H54 (cell line): ENCODE data around the gene RHBDL3.
A peak's percentile ranks its signal among the peaks of the same experiment; 100 is the strongest.
"Not testable (repeated sequence)": the region's sequence is repeated elsewhere in the genome, so short reads cannot be mapped to it uniquely, and the experiment has no call there.

ENCODE experiments used
- DNase-seq: peaks from one replicate; pipeline ENCODE4 v3.0.0; 2011; ENCODE audit warnings: low spot score, mixed read lengths; ENCODE audit not compliant: insufficient read length
- FAIRE-seq: peaks from 3 replicates; lab custom pipeline; 2011; peaks lifted over from hg19 to GRCh38; lab: Jason Lieb, UNC
- POLR2A ChIP-seq: IDR thresholded peaks from 2 replicates; pipeline ENCODE4 v1.6.1; 2011; ENCODE audit warnings: low read depth, mild to moderate bottlenecking, low read length

The RHBDL3 gene

DNA sequence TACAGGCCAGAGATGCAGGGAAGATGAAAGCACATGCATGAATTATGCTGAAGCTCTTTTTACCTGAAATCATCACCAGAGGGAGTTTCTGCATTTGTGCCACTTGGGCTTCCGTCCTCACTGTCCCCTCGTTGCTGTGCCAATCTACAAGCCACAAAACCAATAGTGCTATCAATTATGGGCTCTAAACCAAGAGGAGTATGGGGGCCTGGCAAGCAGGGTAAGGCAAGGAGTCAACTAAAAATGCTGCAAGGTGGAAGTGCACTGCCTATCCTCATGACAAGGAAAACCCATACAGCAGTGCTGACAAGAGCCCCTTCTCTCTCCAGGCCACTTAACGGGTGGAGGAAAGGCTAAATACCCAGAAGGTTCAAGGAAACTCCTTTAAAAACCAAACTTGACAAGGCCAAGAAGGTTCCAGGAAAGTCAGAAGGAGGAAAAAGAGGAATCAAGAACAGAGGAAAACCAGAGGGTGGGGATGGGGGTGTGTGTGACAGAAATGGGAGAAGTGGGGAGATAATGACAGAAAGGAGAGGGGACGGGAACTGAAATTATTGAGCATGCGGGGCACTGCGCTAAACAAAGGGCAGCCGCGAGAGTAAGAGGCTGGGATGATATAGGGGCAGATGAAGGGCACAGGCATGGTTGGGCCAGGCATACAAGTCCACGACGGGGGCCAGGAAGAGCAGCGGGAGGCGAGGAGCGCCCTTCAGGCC is 75.7 kb downstream of the RHBDL3 start:
- DNase-seq (no peak), FAIRE-seq (no peak)
- TF ChIP-seq POLR2A: no peak

DNA sequence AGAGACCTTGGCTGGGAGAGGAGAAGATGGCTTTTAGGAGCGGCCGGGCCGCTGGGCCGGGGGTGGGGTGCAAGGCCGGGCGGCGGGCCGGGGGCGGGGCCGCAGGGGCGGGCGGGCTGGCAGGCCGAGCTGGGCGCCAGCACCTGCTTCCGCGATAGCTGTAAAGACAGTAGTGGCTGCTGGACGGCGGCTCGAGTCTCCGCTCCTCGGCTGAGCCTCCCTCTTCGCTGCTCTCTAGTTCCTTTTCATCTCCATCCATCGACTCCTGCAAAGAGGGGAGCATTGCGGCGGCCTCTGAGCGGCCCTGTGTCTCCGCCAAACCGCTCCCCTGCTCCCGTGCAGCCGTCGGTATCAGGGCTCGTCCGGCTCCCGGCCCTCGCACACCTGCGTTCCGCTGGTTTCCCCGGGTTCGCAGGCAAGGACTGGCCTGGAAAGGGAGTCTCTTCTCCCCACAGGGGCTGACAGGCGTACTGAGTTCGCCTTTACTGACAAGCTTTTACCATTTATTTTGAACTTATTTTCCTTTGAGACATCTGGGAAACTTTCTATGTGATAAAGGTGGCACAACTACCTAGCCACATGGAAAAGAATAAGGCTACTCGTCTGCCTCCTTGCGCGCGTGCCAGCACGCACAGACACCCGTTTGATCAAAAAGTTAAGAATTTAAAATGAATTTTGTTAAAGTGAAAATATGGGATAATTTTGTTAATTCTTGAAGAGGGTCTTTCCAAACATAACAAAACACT is 76.4 kb downstream of the RHBDL3 start, which contains the start of gene C17orf75:
TSS of gene C17orf75 (minus strand) at position 317 of the 746 bp plus-strand sequence. CDS start at position 283, 34 bp downstream.
- peak; percentile 60 for TF ChIP-seq POLR2A
- FAIRE-seq (no peak), DNase-seq (peak; percentile 76)

DNA sequence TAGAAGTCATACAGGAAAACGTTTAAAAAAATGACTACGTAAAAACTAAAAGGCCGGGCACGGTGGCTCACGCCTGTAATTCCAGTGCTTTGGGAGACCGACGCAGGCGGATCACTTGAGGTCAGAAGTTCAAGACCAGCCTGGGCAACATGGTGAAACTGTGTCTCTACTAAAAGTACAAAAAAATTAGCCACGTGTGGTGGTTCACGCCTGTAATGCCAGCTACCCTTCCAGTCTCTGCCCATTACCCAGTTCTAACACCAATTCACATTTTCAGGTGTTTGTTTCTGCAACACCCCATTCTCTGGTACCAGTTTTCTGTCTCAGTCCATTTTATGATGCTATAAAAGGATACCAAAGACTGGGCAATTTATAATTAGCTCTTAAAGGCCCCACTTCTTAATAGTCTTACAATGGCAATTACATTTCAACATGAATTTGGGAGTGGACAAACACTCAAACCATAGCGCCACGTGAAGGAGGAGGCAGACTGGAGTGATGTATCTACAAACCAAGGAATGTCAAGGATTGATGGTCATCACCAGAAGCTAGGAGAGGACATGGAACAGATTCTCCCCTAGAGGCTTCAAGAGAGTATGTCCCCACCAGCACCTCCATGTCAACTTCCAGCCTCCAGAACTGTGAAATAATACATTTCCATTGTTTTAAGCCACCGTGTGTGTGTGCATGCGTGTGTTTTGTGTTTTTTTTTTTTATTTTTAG is 77.1 kb downstream of the RHBDL3 start:
- no peak for FAIRE-seq
- no peak for DNase-seq
- TF ChIP-seq POLR2A: no peak

DNA sequence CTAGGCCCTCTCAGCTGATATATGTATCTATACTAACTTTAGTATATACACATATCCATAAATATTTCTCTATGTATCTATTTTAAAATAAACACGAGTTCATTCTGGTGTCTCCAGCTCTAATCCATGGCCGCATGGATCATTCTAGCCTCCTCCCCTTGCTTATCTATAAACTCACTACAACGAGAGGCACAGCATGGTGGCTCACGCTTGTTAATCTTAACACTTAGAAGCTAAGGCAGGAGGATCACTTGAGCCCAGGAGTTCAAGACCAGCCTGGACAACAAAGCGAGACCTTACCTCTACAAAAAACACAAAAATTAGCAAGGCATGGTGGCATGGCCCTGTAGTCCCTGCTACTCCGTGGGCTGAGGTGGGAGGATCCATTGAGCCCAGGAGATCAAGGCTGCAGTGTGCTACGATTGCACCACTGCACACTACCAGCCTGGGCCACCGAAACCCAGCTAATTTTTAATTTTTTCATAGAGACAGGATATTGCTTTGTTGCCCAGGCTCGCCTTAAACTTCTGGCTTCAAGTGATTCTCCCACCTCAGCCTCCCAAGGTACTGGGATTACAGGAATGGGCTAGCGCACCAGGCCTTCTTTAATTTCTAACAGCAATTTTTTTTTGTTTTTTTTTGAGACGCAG is 80.4 kb downstream of the RHBDL3 start:
- DNase-seq (no peak), FAIRE-seq (no peak)
- TF ChIP-seq POLR2A: no peak

DNA sequence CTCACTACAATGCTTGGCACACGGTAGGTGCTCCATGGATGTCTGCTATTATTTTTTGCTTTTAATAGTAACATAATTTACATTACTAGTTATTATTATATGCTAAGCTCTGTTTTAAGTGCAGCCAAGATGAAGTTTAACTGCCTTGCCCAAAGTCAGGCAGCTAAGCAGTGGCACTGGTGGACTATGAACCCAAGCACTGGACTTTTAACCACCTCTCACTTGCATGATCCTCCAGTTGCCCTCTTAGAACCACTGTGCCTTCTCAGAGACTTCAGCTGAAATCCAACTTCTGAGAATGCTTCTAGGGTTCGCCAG is 82.8 kb downstream of the RHBDL3 start:
- TF ChIP-seq POLR2A: no peak
- DNase-seq (no peak), FAIRE-seq (no peak)

DNA sequence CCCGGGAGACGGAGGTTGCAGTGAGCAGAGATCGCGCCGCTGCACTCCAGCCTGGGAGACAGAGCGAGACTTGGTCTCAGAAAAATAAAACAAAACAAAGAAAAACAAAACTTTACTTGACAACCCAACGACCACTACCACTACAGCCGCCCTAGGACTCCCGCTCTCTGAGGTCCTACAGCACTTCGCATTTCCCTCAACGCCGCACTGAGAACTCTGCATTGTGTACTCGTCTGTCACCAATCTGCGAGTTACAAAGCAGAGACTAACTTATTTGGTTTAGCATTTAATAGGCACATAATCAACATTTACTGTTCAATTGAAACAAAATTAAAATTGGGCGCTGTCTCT is 83.8 kb downstream of the RHBDL3 start:
- DNase-seq (no peak), FAIRE-seq (no peak)
- no peak for TF ChIP-seq POLR2A

DNA sequence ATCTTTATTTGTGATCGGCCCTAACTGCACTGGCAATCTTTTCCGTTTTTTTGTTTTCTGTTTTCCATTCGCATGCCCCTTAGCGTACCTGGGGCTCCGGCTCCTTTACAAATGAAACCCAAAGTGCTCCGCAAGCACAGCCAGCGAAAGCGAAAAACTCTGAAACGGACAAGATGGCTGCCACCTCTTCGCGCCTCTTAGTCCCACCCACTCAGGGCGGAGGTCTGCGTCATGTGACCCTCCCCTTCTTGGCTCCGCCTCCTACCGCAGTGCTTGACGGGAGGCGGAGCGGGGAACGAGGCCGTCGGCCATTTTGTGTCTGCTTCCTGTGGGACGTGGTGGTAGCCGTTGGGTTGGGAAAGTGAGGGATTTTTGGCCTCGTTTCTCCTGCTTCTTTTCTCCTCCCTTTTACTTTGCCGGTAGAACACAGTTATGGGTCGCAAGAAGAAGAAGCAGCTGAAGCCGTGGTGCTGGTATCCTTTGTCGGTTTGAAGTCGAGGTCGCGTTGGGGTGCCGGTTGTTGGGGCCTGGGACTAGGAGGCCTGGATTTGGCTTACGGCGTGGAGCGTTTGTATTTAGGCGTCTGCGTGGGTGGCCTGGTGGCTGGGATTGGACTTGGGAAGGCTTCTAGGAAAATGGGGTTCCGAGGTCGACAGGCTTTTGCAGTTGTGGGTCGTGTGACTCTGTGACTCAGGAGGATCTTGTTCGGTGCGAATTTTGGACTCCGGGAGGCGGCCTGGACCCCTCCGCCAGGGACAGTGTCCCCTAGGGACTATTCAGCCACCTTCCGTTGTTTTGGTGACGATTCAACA is 84.4 kb downstream of the RHBDL3 start, which contains the start of gene ZNF207:
TSS of gene ZNF207 (plus strand) at position 304 of the 812 bp plus-strand sequence. CDS start at position 433, 129 bp downstream.
- DNase-seq (peak; percentile 79), FAIRE-seq (peak; percentile 70)
- peak; percentile 97 for TF ChIP-seq POLR2A

DNA sequence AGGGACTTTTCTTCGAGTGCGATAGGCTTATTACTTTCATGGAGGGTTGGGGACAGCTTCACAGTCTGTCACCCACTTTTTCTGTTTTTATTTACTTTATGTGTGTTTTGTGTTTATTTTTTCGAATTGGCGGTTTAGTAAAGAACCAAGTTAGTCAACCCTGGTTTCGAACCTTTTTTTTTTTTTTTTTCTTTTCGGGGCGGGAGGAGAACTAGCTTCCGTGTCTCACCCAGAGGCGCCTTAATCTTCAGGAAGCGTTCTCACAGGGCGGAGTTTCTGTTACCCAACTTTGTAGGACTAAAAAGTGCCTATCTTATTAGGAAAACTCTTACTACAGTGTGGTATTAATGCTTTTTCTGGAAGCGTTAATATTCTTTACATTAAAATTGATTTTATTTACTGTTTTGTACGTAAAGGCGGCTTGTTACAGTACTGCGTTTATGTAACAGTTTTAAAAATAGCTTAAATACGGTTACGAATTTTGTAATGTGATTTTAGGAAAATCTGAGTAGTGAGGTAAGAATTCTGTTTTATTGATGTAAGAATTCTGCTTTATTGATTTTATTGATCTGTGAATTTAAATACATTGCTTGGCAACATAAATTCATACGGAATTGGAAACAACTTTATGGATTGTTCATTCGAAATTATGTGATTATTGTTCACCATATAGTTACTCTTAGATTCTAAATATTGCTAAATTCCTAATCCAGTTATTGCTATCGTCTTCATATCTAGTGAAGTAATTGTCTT is 85.2 kb downstream of the RHBDL3 start:
- FAIRE-seq: no peak
- DNase-seq: no peak
- no peak for TF ChIP-seq POLR2A

DNA sequence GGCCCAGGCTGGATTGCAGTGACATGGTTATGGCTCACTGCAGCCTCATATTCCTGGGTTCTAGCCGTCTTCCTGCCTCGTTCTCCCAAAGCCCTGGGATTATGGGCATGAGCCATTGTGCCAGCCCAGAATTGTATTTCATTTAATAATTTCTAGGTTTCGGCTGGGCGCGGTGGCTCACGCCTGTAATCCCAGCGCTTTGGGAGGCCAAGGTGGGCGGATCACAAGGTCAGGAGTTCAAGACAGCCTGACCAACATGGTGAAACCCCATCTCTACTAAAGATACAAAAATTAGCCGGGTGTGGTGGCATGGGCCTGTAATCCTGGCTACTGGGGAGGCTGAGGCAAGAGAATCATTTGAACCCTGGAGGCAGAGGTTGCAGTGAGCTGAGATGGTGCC is 87.1 kb downstream of the RHBDL3 start:
- not testable (repeated sequence) for DNase-seq, FAIRE-seq

DNA sequence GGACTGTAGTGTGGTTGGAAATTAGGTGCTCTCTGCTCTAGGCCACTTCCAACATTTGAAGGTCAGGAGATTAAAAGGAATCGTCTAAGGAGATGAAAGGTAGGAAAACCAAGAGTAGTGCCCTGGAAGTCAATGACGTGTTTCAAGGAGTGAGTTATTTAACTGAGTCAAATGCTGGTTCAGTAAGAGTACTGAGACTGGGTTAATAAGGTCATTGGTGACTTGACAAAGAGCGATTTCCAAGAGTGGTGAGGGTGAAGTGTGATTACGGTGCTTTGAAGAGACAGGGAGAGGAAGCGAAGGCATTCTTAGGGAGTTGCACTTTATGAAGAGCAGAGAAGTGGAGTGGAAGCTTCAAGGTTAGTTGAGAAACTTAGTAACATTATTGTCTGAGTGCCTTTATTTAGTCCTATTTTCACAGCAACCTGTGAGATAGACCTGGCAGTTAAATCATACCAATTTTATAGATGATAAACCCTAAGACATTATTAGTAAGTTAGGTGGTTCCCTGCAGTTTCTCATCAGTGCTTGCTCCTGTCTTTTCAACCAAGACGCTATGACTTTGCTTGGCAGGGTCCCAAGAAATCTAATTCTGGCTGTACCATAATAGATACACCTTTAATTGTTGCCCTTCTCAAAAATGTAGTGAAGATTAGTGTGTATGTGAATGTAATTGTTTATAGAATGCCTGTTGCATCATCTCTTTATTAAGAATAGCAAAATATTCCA is 90.2 kb downstream of the RHBDL3 start:
- no peak for FAIRE-seq
- no peak for DNase-seq
- TF ChIP-seq POLR2A: no peak

DNA sequence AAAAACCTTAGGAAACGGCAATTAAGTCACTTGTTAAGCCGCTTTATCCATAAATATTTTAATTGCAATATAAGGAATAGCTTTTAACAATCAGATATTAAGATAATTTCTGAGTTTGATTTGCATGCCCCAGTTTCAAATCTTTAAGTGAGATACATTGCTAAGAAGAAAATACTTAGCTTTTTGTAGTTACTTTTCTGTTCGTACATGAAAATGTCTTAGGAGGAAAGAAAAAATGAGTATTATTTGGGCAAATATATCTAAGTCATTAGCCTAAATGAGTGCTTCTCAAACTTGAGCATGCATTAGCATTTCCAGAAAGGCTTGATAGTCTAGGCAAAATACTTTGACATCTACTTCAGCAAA is 90.7 kb downstream of the RHBDL3 start:
- no peak for DNase-seq
- TF ChIP-seq POLR2A: no peak
- no peak for FAIRE-seq

DNA sequence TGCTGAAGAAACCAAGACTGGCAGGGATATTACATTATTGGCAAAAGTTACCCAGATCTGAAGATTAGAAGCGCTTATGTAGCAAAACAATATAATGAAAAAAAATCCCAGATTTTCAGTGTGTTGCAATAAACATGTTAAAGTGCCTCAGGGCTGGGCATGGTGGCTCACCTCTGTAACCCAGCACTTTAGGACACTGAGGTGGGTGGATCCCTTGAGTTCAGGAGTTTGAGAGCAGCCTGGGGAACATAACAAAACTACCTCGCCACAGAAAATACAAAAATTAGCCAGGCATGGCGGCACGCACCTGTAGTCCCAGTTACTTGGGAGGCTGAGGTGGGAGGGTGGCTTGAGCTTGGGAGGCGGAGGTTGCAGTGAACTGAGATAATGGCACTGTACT is 91.1 kb downstream of the RHBDL3 start:
- no peak for TF ChIP-seq POLR2A
- DNase-seq (no peak), FAIRE-seq (no peak)
